Fibroblast of villous mesenchyme (primary cell): ENCODE data around the gene HMCN2. TPM values are rescaled to one million over a fixed set of nuclear protein-coding genes. Genes with fewer than 3 reads are reported as not detected.
A peak's percentile ranks its signal among the peaks of the same experiment; 100 is the strongest.
"Not testable (repeated sequence)": the region's sequence is repeated elsewhere in the genome, so short reads cannot be mapped to it uniquely, and the experiment has no call there.

Source experiments
- DNase-seq: peaks from one replicate; pipeline ENCODE4 v3.0.0-alpha.2; 2010; ENCODE audit warnings: low read depth
- H3K4me3 ChIP-seq: 2 replicates; pipeline ENCODE4 v1.5.1; 2011; ENCODE audit warnings: low read depth, mild to moderate bottlenecking, low read length
- CTCF ChIP-seq: IDR thresholded peaks from 2 replicates; pipeline ENCODE4 v1.5.1; 2012; ENCODE audit warnings: low read depth, mild to moderate bottlenecking, low read length; ENCODE audit not compliant: insufficient read depth
- total RNA-seq: library from RNA; depleted of rRNA; stranded (reverse); fragments of >200 nt; gene quantifications from 2 replicates; pipeline ENCODE4 v1.2.3, GENCODE V29; 2012

HMCN2 gene
- total RNA-seq, 1 donor = not detected

- H3K4me3 ChIP-seq = no peak overlapping the region
- no peak for TF ChIP-seq CTCF
- DNase-seq = peak; percentile 16
These were observed 10.6 kb downstream of the HMCN2 start for GRCh38 chr9:130276121-130276520.

GRCh38 chr9:130276955-130277354, 11.4 kb downstream of the HMCN2 start:
- no peak for TF ChIP-seq CTCF
- no peak for DNase-seq
- no peak overlapping the region for H3K4me3 ChIP-seq

- DNase-seq, H3K4me3 ChIP-seq: not testable (repeated sequence)
These were observed 12.0 kb downstream of the HMCN2 start for GRCh38 chr9:130277525-130277924.

GRCh38 chr9:130283539-130284248, 18.1 kb downstream of the HMCN2 start:
- TF ChIP-seq CTCF = no peak
- no peak overlapping the region for H3K4me3 ChIP-seq
- DNase-seq = no peak

GRCh38 chr9:130284249-130284625, 18.7 kb downstream of the HMCN2 start:
- DNase-seq = no peak
- TF ChIP-seq CTCF = no peak
- H3K4me3 ChIP-seq = no peak overlapping the region

- no peak overlapping the region for H3K4me3 ChIP-seq
- no peak for DNase-seq
- no peak for TF ChIP-seq CTCF
These were observed 19.1 kb downstream of the HMCN2 start for GRCh38 chr9:130284690-130285089.

- no peak overlapping the region for H3K4me3 ChIP-seq
- no peak for TF ChIP-seq CTCF
- no peak for DNase-seq
These were observed 19.7 kb downstream of the HMCN2 start for GRCh38 chr9:130285271-130285670.
